T47D (cell line): ENCODE results near the gene SERPINB7.
"Not testable (repeated sequence)": the region's sequence is repeated elsewhere in the genome, so short reads cannot be mapped to it uniquely, and the experiment has no call there.

Source experiments
- DNase-seq, 2 experiments: peaks; one replicate each; pipeline versions ENCODE4 v3.0.0 to v3.0.0-alpha.2; 2011 to 2012; ENCODE audit warnings: low read depth in 1 of 2, low spot score in 1 of 2
- JUND ChIP-seq: IDR thresholded peaks from 2 replicates; pipeline ENCODE4 v1.6.1; 2012; ENCODE audit warnings: low read depth
- in situ Hi-C: cut with HindIII; loops from 2 replicates; pipeline ENCODE4 v1.10.0; 2016; ENCODE audit warnings: low sequenced_read_pairs, low pct_unique_long_range_greater_than_20kb

Gene SERPINB7, protein sequence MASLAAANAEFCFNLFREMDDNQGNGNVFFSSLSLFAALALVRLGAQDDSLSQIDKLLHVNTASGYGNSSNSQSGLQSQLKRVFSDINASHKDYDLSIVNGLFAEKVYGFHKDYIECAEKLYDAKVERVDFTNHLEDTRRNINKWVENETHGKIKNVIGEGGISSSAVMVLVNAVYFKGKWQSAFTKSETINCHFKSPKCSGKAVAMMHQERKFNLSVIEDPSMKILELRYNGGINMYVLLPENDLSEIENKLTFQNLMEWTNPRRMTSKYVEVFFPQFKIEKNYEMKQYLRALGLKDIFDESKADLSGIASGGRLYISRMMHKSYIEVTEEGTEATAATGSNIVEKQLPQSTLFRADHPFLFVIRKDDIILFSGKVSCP

DNA sequence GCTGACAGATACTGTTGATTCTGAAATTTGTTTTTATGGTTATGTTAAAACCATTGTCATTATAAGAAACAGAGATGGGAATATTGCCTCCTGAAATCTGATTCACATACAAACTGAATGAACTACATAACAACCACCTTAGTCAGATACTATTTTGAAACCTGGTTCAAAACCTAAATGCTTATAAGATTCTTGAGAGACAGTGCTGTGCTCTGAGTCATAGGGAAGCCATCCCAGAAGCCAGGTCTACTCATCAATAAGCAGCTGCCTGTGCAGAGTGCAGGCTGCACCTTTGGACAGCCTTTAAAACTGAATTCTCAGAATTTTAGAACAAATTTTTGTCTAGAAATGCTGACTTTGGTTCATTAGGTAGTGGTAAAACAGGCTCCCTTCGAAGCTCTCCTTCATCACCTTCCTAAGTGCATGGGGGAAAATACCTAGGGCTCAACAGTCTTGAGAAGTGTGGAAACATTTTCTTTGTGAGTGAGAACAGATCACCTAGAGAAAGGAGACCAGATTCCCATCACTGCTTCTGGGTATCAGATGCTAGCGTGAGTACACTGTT is at the start of gene SERPINB7:
SERPINB7 (plus strand) TSS at position 253 of the 565 bp plus-strand sequence. CDS start 6,955 bp downstream, outside the sequence.
- no peak for DNase-seq
- no peak for TF ChIP-seq JUND
- in situ Hi-C loops: no loop called here

DNA sequence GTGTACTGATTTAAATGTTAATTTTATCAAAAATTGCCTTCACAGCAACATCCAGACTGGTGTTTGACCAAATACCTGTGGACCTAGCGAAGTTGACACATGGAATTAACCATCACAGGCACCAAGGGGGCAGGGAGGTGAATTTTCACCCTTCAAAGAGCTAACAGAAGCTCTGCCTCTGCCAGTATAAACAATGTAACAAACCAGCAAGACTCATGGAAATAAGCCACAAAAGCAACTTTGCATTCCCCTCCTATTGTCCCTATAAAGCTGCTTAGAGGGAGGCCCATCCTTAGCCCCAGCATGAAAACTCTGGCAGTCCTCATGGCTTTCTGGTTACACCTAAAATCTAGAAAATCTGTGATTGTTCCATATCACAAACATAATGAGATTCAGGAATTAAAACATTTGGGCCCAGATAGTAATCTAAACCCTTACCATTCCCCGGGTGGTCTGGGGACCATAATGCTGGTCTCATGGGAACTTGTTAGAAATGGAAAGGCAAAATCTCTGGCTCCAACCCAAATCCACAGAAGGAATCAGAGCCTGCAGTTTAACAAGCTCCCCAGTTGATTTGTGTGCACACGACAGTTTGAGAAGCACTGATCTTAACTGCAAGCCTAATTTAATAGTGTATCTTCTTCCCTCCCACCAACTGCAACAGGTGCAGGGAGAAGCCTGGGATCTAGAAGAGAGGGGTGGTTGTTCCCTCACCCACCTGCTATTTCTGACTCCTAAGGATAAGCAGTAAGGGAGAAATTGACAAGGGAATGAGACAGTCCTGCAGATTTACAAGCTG is 49.3 kb upstream of the SERPINB7 start:
- in situ Hi-C loops: no loop called here

GRCh38 chr18:63730773-63731172 is 44.4 kb upstream of the SERPINB7 start:
- no peak for TF ChIP-seq JUND
- in situ Hi-C loops: no loop called here
- DNase-seq: no peak

More for the DNA sequence above, 49.3 kb upstream of the SERPINB7 start:
- DNase-seq: no peak
- TF ChIP-seq JUND: no peak

DNA sequence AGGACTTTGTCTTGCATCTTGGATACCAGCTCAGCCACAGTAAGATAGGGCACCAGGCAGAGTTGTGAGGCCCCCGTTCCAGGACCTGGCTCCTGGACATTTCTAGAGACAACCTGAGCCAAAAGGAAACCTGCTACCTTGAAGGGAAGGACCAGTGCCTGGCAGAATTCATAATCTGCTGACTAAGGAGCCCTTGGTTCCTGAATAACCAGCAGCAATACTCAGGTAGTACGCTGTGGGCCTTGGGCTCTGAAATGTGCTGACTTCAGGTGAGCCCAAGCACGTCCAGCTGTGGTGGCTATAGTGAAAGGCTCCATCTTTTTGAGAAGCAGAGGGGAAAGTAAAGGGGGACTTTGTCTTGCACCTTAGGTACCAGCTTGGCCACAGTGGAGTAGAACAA is 44.0 kb upstream of the SERPINB7 start:
- TF ChIP-seq JUND: no peak
- in situ Hi-C loops: no loop called here
- no peak for DNase-seq

DNA sequence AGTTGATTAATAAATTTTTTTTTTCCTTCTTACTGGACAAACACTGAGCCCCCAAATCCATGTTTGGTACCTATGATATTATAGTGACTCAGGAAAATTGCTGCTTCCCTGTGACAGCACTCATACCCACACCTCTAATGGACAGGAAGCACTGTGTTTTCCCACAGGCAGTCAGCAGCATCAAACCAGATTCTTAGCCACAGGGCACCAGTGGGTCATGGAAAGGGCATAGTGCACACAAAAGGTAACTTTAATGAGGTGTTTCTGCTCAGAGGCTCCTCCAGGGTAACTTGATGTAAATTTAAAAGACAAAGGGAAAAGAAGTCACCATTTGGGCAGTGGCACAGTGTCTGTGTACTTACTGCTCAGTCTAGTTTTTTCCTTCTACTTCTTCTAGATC is 38.3 kb upstream of the SERPINB7 start:
- no peak for TF ChIP-seq JUND
- DNase-seq: no peak
- in situ Hi-C loops: no loop called here

GRCh38 chr18:63741769-63742168 is 33.4 kb upstream of the SERPINB7 start:
- no peak for TF ChIP-seq JUND
- in situ Hi-C loops: no loop called here
- DNase-seq: no peak

DNA sequence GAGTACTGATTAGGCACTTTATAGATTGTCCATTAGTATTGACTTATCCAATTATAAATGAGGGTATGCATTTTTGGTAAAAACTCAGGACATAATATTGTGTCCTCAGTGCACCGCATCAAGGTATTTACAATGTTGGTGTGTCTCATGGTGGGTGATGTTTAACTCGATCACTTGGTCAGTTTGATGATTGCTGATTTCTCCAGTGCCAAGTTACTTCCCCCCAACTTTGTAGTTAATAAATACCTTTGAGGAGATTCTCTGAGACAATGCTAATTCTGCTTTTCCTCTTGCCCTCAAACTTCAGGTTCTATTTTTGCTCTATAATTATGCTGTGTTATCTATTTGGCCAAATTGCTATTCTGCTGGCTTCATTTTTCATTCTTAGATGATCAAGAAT is 28.2 kb upstream of the SERPINB7 start:
- in situ Hi-C loops: no loop called here
- DNase-seq: no peak
- no peak for TF ChIP-seq JUND

DNA sequence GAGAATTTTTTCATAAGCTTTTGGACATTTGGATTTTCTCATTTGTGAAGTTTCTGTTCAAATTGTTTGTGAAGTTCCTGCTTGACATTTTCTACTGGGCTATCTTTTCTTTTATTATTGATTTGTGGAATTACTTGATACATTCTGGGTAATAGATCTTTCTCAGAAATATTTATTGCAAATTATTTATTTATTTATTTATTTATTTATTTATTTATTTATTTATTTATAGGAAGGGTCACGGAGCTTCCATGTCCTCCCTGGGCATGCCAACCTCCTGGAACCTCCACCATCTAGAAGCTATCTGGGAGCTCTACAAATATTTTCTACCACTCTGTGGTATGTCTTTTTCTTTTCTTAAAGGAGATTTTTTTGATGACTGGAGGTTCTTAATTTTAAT is 25.7 kb upstream of the SERPINB7 start:
- in situ Hi-C loops: no loop called here
- TF ChIP-seq JUND: no peak
- DNase-seq: no peak

DNA sequence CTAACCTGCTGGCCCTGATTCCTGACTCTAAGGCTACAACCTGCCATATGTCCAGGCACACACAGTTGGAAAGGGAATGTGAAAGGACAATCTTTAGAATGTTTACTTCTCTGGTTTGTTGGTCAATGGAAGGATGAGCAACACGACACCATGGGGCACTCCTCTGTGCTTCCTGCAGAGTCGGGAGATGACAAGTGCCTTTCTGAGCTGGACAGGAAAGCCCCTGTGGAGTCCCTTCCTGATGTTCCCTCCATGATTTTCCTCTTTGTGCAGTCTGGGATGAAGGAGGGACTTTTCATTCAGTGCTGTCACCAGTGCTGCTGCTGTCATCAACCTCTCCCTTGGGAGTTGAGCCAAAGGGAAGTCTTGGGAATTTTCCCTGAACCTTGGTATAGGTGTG is 22.6 kb upstream of the SERPINB7 start:
- in situ Hi-C loops: no loop called here
- DNase-seq: no peak
- no peak for TF ChIP-seq JUND

DNA sequence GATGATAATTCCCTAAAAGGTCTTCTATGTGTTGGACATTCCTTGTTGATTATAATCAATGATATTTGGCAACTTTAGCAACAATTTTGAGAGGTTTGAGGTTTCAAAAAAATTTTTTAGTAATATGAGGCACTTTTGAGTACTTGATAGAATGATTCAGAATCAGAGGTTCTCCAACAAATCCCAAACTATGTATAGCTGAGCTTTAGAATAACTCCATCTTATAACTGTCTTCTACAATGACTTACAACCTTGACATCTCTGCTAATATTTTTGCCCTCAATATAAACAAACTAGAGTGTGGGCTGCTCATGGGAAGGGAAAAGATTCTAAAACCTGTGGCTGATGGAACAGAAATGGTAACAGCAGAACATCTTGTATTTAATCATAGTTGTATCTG is 21.5 kb upstream of the SERPINB7 start:
- no peak for DNase-seq
- TF ChIP-seq JUND: no peak
- in situ Hi-C loops: no loop called here

DNA sequence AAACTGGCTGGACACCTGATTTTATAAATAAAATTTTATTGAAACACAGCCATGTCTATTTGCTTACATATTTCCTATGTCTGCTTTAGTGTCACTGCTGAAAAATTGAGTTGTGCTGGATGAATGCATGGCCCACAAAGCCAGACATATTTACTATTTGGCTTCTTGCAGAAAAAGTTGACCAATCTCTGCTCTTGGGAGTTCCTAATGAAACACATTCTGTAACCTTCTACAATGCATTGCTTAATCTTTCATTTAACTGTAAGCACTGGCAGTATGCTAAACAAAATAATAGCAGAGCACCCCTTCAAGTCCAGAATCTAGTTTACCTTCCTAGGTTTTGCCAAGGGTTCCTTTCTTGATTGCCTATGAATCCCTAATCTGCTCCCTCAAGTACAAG is 17.7 kb upstream of the SERPINB7 start:
- TF ChIP-seq JUND: no peak
- no peak for DNase-seq
- in situ Hi-C loops: no loop called here

GRCh38 chr18:63758615-63759240 is 16.5 kb upstream of the SERPINB7 start:
- no peak for DNase-seq
- TF ChIP-seq JUND: no peak
- in situ Hi-C loops: no loop called here

GRCh38 chr18:63759786-63760185 is 15.4 kb upstream of the SERPINB7 start:
- in situ Hi-C loops, DNase-seq: not testable (repeated sequence)
